A549 treated with AZD2906 at 1 μM for 4 hours (cell line): ENCODE measurements around the gene CFAP53. TPM values are rescaled to one million over a fixed set of nuclear protein-coding genes. Genes with fewer than 3 reads are reported as not detected.

Experiments used
- total RNA-seq: library from RNA; stranded (reverse); fragments of 200-300 nt; extraction: Qiagen RNA extraction; gene quantifications from 5 replicates; pipeline ENCODE4 v1.2.3, GENCODE V29; 2022

Gene CFAP53, protein sequence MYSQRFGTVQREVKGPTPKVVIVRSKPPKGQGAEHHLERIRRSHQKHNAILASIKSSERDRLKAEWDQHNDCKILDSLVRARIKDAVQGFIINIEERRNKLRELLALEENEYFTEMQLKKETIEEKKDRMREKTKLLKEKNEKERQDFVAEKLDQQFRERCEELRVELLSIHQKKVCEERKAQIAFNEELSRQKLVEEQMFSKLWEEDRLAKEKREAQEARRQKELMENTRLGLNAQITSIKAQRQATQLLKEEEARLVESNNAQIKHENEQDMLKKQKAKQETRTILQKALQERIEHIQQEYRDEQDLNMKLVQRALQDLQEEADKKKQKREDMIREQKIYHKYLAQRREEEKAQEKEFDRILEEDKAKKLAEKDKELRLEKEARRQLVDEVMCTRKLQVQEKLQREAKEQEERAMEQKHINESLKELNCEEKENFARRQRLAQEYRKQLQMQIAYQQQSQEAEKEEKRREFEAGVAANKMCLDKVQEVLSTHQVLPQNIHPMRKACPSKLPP
- 0.22 to 0.39 TPM (median 0.24 TPM) in 5 replicates for total RNA-seq

DNA sequence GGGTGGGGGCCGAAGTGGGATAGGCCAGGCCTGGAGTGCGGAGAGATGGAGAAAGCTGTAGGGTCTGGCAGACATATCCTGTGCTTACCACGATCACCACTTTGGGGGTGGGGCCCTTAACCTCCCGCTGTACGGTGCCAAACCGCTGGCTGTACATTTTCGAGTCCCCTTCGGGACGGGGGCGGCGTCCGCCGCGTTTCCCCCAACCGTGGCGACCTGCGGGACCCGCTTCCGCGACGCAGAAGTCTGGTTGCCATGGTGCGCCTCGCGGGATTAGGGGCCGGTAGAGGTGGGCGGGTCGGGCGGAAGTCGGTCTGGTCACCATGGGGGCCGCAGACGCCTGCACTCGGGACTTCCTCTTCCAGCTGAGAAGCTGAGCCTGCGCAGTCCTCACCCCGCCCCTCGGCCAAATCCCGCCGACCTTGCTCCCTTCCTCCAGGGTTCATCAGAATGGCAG lies at the start of gene CFAP53:
TSS of gene CFAP53 (minus strand) at position 248 of the 457 bp plus-strand sequence. CDS start at position 157, 91 bp downstream.

DNA sequence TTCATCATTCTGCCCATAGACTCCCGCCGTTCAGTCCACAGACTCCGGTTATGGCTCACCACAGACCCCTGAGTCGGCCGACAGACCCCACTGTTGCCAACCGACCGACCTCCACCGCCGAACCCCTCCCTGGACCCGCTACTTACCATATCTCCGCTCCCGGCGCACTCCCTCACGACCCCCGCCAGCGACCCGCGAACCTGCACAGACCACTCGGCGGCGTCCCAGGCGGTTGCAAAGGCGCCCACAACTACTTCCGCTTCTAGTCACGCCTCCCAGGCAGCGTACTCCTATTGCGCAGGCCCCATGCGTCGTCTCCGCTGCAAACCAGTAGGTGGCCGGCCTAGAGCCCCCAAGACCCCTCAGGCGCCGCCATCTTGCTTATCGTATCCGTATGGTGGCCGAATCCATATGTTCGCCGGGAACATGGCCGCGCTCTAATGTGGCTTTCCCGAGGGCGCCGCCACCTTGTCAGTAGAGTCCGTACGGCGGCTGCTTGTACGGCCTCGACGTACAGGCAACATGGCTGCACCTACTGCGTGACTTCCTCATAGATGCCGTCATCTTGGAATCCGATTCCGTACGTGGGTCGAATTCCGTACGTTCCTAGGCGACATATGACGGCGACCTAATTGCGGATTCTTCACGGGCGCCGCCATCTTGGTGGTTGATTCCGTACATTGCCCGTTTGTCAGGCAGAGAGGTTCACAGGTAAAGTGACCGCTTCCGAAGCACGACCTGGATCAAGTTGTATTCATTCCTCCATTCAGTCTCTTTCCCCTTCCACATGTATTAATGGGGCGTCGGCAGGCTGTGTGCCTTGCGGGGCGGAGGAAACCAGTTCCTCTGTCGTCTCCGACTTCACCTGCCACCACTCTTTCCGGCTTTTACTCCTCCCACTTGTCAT lies 21.4 kb upstream of the CFAP53 start, which contains the start of gene CXXC1:
TSS of gene CXXC1 (minus strand) at position 252 of the 907 bp plus-strand sequence. CDS start at position 149, 103 bp downstream.

DNA sequence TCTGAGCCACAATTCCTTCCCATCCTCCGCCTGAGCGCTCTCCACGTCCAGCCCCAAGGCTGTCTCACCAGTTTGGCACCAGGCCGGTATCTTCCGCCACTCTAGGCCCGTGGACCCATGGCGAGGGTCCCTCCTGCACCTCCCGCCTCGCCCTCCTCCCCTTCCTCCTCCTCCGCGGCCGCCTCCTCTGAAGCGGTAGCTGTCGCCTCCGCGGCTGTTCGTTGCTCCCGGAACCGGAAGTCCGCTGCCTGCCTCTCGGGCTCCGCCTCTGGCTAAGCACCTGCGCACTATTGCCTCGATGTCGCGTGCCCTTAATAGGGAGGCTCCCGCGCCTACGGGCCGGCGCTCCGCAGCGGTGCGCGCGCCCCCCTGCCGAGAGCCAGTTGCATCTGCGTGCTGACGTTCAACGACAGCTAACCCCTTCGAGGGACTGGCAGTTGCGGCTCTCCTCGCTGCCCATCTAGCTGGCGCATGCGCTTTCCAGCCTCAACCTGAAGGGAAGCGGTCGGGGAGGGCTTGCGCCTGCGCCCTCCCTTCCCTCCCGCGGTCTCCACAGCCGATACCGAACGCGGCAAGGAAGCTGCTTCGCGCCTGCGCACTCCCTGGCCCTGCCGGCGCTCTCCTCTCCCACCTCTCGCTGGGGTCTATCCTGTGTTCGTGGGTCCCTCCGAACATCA lies 15.1 kb upstream of the CFAP53 start, which contains the start of gene MBD1:
TSS of gene MBD1 (minus strand) at position 229 of the 677 bp plus-strand sequence. CDS start 1,531 bp downstream, outside the sequence.

DNA sequence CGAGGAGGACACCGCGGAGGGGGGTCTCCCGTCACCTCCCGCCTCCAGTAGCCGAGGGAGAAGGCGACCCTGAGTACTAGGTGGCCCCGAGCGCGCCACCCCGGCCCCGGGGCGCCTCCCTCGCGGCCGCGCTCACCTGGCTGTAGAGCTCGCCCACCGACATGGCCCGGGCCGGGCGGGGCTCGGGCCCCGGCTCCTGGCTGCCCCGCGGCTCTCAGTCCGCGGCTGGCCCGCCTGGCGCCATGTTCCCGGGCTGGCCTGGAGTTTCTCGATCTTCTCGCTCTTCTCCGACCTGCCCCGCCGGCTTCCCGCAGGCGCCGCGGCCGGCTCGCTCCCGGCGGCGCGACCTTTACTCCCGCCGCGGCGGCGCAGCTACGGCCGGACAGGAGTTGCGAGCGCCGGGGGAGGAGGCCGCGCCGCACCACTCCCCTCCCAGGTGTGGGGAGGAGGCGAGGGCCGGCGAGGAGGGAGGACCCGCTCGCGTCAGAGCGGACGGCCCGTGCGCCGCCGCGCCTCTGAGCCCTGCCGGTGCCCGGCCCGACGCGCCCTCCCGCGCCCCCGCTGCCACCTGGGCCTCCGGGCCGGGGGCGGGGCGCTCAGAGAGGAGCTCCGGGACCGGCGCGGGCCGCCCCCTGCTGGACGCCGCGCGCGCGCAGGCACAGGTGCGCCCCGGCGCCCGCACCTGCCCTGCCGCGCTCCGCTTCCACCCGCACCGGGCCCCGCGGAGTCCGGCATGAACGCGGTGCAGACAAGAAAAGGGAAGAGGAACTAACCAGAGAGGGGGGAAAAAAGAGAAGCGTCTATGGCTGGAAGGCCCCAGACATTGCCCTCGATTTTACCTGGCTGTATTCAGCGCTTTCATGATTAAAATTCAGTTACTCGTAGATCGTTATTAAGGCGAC lies 71.4 kb downstream of the CFAP53 start, which contains the start of gene MYO5B:
TSS of gene MYO5B (minus strand) at position 517 of the 902 bp plus-strand sequence. CDS start at position 163, 354 bp downstream.

Other genes with a start within 250 kb of the CFAP53 start
- 6.7 to 8.7 TPM (median 8.0 TPM) in 5 replicates for gene MYO5B, start 71.3 kb downstream of the CFAP53 start, total RNA-seq
- 32.9 to 36.6 TPM (median 34.8 TPM) in 5 replicates for gene MBD1, start 15.0 kb upstream of the CFAP53 start, total RNA-seq
- 36.0 to 45.4 TPM (median 41.4 TPM) in 5 replicates for gene CXXC1, start 21.2 kb upstream of the CFAP53 start, total RNA-seq
- 10.0 to 14.8 TPM (median 10.6 TPM) in 5 replicates for gene SKA1, start 108.6 kb upstream of the CFAP53 start, total RNA-seq